ENCODE measurements around the gene XCL1.

DNA sequence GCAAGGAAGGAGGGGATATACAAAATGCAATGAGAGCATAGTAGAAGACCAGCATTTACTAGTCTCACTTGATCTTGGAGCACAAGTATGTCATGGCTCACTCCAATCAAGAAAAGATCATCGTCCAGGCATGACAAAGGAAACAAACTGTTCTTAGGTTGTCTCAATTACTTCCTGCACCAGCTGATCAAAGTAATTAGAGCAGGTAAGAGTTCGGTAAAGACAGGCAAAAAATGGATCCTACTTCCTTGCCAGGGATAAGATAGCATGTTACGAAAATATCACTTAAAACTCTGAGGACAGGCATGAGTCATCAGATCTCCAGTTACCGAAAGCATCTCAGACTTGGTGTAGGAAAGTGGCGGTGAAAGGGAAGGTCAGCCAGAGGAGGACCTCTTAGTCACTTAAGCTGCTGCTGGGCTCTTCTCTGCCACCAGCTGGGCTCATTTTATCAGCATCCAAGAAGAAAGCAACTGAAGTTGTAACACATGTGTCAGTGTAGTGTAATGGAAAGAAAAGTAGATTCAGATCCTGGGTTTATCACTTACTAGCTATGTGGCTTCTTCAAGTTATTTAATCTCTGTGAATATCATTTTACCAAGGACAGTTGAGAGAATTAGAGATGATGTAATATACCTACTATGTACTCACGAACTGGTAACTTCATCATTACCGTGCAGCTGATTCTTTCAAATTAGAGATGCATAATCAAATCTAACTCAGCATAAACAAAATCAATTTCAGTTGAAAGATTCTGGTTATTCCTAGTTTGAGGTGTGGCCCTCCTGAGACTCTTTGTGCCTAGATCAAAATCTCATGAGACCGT lies 46.8 kb downstream of the XCL1 start:
- TF ChIP-seq, protein P1, sequence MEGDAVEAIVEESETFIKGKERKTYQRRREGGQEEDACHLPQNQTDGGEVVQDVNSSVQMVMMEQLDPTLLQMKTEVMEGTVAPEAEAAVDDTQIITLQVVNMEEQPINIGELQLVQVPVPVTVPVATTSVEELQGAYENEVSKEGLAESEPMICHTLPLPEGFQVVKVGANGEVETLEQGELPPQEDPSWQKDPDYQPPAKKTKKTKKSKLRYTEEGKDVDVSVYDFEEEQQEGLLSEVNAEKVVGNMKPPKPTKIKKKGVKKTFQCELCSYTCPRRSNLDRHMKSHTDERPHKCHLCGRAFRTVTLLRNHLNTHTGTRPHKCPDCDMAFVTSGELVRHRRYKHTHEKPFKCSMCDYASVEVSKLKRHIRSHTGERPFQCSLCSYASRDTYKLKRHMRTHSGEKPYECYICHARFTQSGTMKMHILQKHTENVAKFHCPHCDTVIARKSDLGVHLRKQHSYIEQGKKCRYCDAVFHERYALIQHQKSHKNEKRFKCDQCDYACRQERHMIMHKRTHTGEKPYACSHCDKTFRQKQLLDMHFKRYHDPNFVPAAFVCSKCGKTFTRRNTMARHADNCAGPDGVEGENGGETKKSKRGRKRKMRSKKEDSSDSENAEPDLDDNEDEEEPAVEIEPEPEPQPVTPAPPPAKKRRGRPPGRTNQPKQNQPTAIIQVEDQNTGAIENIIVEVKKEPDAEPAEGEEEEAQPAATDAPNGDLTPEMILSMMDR (IDR thresholded peaks at IDR 0.05), result no peak
- TF ChIP-seq POLR2AphosphoS5 (IDR thresholded peaks at IDR 0.05), result peak; percentile 38

All from gastroesophageal sphincter (tissue), 3 donors.